D341Med (cell line): ENCODE data around the gene EFNA5.

Experiments
- DNase-seq: peaks from one replicate; pipeline ENCODE4 v3.0.0; 2012; ENCODE audit warnings: low spot score

Gene EFNA5

DNA sequence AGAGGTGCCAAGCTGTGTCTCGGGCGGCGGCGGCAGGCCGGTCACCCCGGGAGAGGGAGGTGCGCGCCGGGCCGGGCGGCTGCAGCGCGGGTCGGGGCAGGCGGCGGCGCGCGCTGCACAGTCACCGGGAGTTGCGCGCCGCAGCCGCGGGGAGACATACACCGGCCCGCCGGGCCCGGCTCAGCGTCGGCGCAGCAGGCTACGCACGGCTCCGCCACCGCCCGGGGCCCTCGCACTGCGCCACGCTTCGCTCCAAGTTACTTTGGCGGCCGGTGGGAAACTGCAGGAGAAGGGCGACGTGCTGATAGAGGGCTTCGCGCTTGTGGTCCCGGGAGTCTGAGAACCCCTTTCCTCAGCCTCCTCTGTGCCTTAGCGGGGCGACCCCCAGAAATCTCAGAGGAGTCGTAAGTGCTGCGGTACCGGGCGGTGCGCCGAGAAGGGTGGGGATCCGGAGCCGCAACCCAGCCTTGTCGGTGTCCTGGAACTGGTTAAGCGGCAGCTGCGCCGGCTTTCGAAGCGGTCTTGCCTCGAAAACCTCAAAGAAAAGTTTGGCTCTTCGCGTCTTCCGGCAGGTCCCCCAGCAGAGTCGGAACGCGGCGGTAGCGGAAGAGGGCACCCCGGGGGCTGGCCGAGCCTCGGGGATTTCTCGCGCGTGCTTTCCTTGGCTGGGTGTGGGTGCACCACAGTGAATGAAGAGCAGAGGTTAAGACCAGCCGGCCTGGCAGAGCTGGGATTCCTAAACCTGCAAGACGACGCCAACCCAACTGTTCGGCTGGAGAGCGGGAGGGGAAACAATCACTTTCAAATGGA is at the start of gene EFNA5:
TSS of gene EFNA5 (minus strand) at position 6 of the 810 bp plus-strand sequence.
- peak; percentile 73 for DNase-seq

DNA sequence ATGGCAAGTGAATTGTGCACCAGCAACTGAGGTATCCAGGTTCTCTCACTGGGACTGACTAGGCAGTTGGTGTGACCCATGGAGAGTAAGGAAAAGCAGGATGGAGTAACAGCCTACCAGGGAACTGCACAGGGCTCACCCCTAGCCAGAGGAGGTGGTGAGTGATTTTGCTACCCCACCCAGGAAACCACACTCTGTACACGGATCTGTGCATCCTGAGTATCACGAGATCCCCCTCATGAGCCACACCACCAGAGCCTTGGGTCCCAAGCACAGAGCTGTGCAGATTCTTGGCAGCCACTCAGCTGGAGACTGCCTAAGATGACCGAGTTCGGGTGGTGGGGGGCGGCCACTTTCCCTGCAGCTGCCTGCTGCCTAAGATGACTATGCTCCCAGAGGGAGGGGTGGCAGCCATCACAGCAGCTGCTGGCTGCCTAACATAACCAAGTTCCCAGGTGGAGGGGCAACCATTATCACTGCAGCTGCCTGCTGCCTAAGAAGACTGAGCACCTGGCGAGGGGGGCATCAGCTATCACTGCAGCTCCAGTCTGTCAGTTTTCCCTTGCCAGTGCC is 48.4 kb upstream of the EFNA5 start:
- DNase-seq, result no peak

DNA sequence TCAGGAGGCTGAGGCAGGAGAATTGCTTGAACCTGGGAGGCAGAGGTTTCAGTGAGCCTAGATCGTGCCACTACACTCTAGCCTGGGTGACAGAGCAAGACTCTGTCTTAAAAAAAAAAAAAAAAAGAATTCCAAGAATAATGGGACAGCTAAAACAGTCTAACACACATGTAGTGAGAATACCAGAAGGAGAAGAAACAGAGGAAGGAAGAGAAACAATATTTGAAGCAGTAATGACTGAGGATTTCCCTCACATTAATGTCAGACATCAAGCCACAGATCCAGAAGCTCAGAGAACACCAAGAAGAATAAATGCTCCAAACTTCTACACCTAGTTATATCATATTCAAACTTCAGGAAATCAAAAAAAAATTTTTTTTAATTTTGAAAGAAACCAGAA is 47.1 kb upstream of the EFNA5 start:
- DNase-seq, result no peak

DNA sequence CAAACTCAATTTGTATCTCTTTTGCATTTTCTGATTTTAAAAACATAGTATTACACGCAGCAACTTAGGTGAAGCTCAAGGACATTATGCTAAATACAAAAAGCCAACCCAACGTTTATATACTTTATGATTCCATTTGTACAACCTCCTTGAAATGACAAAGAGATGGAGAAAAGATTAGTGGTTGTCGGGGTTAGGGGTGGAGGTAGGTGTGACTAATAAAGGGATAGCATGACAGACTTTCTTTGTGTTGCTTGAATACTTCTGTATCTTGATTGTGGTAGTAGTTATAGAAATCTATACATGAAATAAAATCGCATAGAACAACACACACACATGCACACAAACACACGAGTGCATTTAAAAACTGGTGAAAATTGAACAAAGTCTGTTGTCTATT is 42.5 kb upstream of the EFNA5 start:
- no peak for DNase-seq

DNA sequence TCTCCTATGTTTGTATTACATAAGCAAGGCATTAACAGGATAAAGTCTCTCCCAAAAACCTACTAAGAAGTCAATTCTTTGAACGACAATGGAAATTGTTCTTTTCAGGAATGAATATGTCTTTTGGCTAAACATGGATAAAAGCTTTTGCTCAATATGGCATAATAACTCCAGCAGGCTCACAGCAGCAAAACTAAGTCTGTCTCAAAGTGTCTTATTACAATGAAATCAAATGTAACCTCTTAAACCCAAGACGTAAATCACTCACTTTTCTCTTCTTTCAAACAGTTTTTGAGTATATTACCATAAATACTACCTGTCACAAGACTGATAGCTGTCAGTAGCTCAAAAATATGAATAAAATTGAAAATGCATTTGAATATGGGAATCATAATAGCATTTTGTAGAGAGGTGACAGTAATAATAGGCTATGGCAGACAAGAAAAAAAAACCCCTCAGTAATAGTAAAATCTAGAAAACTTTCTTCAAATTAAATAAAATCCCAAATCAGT is 41.7 kb upstream of the EFNA5 start:
- DNase-seq, result no peak

DNA sequence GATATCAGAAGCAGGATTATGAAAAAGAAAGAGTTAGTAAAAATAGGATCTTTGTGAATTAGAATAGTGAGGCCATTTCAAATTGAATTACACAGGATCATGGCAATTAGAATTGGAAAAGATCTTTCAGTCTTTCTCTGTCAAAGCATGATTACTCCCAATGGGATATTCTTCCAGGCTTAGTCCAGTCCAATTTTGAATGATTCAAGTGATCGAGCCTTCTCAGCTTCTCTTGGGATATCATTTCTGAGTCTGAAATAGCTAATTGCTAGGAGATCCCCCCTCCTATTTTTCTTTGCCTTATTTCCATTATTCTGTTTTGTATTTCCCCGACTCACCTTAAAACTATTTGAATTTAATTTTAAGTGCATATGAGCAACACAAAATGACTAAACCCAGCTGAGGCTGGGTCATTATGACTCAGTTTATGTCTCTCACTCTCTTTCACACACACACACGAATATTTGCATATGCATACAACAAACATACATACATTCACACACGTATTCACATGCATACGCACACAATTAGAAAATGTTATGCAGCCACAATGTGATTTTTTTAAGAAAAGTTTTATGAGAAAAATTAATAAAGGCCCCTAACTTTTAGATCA is 34.8 kb upstream of the EFNA5 start:
- DNase-seq, result no peak

DNA sequence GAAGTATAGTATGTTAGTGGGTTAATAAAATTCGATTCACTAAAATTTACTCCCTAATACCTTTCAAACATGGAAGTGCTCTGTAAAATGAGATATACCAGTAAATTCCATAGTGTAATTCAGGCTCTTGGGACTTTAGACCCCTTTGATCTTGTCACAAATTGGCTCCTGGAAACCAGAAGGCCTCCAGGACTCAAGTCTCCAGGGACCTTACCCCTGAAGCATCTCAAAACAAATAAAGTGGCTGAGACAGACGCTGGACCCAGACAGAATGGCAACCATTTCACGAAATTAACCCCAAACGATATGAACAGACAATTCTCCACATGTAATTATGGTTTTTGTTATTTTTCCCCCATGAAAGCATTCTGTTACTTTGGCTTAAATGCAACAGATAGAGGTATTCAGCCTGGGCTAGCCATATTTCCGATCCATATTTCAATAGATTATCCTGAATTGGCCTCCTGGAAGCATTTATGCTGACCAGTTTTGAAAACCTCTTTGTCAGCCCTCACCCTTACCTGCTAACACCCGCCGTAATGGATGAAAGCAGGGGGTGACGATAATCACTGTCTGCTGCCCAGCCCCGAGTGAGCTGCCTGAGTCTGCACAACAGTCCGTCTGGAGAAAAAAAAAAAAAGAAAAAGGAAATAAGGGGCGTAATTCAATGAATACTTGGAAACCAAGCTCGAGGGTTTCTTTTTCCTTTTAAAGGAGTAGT is 34.1 kb upstream of the EFNA5 start:
- DNase-seq, result no peak

DNA sequence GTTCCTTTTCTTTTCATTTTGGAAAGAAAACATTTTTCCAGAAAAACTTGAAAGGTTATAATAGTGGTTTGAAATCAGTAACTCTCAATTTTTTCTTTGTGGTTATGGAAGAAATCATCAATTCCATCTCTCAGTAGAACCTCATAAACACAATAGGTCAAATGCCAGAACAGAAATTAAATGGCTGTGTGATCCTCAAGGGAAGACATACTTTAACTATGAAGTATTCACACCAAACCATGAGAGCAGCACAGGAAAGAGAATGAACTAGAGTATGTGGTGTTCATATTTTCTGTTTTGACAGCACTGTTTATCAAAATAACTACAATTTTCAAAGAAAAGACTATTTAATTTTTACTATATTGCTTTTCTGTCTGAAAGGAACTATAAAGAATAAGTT is 29.7 kb upstream of the EFNA5 start:
- no peak for DNase-seq

DNA sequence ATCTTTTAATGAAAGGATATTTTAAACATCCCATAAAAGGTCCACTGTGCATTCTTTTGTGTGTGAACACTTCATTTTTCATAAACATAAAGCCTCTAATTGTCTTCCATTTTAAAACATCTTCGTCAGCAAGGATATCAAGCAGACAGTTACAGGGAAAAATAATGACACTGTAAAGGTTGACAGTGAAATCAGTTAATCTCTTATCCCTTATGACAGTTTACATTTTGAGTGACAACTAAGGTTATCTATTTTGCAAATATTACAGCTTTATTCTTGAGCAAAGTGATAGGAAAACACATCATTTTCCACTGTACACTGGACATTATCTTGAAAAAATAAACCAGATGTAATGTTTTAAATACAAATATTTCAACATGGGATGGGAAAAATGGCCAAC is 28.7 kb upstream of the EFNA5 start:
- no peak for DNase-seq

DNA sequence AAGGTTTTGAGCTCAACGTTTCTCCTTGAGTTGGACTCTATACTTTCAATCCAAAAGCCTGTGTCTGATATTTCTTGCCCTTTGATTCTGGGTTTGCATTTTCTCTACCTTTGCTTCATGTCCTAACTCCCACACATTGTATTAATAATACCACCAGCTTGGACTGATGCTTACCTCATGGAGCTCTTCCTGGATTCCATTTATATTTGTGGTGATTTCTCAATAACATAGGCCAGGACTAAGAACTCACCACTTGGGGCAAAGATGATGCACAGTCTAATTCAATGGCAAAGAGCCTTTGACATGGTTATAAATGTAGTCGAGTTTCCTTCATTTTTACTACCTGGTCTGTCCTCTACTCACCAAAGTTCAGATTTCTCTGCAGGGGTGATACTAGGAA is 27.5 kb upstream of the EFNA5 start:
- no peak for DNase-seq

DNA sequence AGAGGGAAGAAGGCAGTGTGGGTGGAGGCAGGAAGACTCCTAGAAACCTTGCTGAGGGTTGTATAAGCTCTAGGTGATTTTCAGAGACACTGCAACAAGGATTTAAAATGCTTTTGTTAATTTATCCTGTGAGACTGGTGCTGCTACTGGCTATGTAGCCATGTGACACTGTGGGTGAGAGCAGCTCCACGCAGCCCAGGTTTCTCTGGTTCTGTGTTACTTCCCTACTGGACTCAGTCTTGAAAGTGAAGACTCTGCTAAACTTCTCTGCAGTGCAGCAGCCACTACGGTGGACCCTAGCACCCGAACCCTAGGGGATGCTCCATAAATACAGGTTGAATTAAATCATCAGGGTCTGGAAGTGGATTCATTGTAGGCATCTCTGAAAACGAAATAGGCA is 25.8 kb upstream of the EFNA5 start:
- DNase-seq, result no peak

DNA sequence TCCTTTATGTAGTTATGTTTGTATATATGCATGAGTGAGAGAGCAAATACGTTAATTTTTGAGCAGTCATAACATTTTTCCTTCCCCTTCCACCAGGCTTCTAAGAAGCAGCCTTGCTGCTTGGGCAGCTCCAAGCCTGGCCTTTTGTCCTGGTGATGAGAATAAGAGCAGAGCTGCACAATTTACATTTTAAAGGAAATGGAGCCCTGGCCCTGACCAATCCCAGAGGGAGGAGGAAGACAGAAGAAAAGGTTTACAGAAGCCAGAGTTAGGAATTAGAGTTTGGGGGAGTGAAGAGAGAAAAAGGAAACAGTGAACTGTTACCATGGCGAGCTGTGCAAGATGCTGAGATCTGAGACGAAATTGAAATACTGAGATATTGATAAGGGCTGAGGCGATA is 25.3 kb upstream of the EFNA5 start:
- no peak for DNase-seq

DNA sequence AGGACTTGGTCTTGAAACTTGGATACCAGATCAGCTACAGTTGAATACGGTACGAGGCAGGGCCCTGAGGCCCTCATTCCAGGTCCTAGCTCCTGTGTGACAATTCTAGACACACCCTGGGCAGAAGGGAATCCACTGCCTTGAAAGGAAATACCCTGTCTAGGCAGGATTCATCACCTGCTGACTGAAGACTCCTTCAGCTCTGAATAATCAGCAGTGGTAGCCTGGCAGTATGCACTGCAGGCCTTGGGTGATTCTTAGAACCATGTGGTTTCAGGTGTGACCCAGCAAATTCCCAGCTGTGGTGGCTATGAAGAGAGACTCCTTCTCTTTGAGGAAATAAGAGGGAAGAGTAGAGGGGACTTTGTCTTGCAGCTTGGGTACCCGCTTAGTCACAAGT is 17.2 kb upstream of the EFNA5 start:
- DNase-seq, result no peak

DNA sequence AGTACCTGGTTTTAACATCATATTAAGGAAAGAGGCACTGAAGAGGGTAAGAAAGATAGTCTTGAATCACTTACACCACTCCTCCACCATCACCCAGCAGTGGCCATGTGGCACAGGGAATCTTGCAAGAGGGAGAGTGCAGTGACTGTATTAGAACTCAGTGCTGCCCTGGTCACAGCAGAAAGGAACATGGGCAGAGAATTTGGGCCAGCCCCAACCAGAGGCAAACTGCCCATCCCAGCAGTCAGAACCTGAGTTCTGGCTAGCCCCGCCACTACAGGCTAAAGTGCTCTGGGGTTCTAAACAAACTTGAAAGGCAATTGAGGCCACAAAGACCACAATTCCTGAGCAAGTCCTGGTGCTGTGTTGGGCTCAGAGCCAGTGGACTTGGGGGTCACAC is 16.7 kb upstream of the EFNA5 start:
- no peak for DNase-seq

DNA sequence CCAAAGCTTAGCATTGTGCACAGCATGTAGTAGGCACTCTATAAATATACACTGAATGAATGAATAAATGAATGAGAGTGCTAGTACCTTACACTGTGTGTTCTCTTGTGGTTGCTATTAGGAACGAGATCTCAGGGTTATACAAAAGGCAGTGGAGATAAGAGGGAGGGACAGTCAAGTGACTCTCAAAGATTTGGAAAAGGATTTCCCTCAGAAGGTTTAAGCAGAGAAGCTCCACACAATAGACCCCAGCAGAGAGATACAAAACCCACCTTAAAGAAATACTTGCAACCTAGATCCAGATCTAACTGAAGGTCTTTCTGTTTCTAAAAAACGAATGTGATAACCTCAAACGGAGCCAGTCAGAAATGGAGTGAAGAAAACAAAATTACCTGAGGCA is 11.8 kb upstream of the EFNA5 start:
- DNase-seq, result no peak

DNA sequence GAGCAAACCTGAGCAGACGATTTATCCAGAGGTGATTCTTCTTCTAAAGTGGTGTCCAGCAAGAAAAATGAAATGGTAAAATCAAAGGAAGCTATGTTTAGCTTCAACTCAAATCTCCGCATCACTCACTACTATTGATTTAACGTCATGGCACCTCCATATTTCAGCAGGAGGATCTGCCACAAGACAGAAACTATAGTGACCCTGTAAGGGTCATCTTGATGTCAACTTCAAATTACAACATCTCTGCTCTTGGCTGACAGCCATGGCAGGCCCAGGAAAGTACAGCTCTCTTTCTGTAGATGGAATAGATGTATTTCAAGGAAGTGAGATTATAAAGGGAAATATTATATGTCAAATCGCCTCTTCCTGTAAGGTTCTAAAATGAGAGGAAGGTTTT is 10.1 kb upstream of the EFNA5 start:
- DNase-seq, result no peak

DNA sequence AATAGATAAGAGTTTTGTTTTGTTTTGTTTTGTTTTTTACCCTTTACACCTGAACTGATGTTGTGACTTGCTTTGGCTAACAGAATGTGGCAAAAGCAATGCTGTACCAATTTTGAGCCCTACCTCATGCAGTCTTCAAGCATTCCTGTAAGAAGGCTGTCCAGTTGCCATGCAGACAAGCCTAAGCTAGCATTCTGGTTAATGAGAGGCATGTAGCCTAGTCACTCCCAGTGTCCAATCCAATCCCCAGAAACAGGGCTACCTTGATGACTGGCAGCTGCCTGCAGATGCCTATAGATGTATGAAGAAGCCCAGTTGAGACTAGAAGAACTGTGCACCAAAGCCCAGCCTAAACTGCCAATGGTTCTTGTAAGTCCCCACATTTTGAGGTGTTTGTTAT is 9.4 kb upstream of the EFNA5 start:
- DNase-seq, result no peak

DNA sequence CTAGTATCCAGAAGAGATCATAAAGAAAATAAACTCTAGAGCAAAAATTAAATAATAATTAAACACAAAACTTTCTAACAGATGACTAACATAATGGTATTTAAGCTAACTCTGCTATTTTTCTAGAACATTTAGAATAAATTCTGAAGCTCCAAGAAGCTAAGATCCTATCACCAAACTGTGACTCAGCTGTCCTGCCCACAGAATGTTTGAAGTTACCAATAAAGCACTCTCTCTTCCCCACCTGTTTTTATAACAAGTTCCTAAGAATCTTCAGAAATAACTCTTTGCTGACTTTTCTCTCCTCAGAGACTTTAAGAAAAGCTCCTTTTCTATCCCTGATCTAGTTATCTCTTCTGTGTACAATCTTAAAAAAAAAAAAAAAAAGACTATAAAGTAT is 6.0 kb upstream of the EFNA5 start:
- no peak for DNase-seq

DNA sequence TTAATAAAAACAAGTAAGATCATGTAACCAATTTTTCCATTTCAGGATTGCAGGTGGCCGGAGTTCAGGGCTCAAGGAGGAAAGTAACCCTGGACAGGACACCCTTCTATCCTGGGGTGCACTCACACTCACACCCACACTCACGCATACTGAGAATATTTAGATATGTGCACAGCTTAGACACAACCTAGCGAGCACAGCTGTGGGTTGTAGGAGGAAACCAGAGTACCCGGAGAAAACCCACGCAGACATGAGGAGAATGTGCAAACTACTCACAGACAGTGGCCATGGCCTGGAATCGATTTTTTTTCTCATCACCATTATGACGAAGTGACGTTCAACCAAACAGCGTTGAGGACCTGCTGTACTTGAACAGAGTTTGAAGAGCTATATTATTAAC is 4.5 kb upstream of the EFNA5 start:
- no peak for DNase-seq

DNA sequence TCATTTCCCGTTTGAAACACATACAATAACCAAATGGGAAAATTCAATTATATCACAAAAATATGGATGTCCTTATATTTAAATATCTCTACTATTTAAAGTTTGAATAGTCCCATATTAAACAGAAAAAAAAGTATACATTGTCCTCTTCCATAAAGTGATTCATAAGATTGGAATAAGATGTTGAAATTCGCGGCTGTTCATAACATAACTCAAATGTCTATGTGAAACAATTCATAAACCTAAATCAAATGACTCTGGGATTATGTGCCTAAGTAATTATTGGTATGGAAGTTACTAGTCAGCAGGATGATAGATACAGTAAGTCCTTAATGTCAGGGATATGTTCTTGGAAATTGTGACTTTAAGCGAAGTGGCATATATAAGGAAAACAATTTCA is 3.9 kb upstream of the EFNA5 start:
- DNase-seq, result no peak

DNA sequence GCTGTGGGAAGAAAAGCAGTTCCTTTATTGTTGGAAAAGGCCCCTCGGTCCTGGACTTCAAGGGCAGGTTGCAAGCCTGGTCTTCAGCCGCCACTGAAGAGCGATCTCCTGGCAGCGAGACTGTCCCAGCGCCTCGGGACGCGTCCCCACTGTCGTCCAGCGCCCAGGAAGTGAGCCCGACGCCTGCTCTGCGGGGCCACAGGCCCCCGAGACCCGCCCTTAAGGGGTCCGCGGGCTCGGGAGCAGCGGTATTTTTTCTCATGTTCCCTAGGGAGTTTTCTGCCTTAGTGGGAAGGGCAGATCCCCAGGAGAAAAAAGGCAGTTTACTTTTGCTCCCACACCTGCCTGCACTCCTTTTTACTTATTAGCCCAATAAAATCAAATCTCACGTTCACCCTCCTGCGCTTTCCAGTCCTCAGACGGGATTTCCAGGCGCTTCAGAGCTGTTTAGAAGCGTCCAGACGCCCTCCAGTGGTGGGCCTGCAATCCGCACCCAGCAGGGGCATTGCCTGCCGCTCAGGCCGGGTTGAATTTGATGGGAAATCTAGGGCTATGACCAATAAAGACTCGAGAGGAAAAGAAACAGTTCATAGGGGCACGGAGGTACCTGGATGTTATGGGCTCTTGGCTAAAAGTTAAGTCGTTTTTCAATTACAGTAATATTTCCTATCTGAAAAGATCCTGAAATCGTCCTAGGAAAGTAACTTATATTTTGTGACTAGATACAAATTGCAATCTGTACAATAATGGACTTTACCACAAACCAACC is 2.8 kb upstream of the EFNA5 start:
- peak; percentile 85 for DNase-seq

DNA sequence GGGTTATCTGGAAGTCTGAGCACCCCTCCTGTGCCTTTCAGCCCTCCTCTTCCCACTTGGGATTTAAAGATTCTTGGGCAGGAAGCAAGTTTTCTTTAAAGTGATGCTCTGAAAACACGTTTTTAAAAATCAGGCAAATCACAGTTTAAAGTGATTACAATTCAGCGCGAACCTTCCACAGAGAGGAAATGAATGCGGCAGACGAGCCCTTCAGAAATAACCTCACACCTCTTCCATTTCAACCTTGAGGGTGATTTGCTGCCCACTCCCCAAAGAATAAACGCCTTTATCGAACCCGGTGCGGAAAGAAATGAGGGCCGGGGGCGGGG is 2.3 kb upstream of the EFNA5 start:
- DNase-seq, result no peak
